ENCODE measurements around the gene SPDYE11.
A peak's percentile ranks its signal among the peaks of the same experiment; 100 is the strongest.
"Not testable (repeated sequence)": the region's sequence is repeated elsewhere in the genome, so short reads cannot be mapped to it uniquely, and the experiment has no call there.

SPDYE11 gene, protein sequence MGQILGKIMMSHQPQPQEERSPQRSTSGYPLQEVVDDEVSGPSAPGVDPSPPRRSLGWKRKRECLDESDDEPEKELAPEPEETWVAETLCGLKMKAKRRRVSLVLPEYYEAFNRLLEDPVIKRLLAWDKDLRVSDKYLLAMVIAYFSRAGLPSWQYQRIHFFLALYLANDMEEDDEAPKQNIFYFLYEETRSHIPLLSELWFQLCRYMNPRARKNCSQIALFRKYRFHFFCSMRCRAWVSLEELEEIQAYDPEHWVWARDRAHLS

DNA sequence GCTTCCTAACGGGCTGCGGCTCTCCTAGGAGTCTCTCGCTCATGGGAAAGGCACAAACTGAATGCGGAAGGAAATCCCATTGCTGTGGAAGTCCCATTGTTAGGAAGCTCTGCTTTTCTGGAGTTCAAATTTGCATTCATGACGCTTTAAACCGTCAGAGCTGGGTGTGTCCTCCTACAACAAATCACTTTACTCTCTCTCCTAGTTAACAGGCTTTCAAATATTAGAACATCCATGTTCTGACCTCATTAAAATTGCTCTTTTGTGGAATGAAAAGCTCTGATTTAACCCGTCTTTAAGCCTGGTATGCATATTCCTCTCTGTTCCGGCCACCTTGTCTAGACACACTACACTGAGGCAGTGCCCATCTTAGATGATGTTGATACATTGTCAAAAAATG is at the start of gene SPDYE11:
TSS of gene SPDYE11 (minus strand) at position 101 of the 400 bp plus-strand sequence. CDS start 1,800 bp downstream, outside the sequence.
- not testable (repeated sequence) for DNase-seq (ENCODE audit: low read depth in 2 of 2)

DNA sequence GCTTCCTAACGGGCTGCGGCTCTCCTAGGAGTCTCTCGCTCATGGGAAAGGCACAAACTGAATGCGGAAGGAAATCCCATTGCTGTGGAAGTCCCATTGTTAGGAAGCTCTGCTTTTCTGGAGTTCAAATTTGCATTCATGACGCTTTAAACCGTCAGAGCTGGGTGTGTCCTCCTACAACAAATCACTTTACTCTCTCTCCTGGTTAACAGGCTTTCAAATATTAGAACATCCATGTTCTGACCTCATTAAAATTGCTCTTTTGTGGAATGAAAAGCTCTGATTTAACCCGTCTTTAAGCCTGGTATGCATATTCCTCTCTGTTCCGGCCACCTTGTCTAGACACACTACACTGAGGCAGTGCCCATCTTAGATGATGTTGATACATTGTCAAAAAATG is 28.2 kb upstream of the SPDYE11 start, which contains the start of gene SPDYE9:
TSS of gene SPDYE9 (minus strand) at position 101 of the 400 bp plus-strand sequence. CDS start 1,800 bp downstream, outside the sequence.
- DNase-seq (ENCODE audit: low read depth in 2 of 2) = not testable (repeated sequence)

DNA sequence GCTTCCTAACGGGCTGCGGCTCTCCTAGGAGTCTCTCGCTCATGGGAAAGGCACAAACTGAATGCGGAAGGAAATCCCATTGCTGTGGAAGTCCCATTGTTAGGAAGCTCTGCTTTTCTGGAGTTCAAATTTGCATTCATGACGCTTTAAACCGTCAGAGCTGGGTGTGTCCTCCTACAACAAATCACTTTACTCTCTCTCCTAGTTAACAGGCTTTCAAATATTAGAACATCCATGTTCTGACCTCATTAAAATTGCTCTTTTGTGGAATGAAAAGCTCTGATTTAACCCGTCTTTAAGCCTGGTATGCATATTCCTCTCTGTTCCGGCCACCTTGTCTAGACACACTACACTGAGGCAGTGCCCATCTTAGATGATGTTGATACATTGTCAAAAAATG is 28.0 kb downstream of the SPDYE11 start, which contains the start of gene SPDYE8:
TSS of gene SPDYE8 (minus strand) at position 101 of the 400 bp plus-strand sequence. CDS start 1,800 bp downstream, outside the sequence.
- not testable (repeated sequence) for DNase-seq (ENCODE audit: low read depth in 2 of 2)

DNA sequence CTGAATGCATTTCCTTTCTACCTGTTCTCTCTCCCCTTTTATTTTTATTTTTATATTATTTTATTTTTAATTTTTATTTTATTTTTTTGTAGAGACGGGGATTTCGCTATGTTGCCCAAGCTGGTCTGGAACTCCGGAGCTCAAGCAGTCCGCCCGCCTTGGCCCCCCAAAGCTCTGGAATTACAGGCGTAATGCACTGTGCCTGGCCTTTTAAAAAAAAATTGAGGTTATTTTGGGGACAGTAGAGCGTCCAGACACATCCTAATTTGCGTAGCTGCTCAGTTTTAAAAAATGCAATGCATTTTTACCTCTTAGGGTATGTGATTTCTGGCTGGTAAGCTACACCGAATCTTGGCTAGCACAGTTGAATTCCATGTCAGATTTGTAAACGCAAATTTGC is 51.2 kb downstream of the SPDYE11 start:
- not testable (repeated sequence) for DNase-seq (ENCODE audit: low read depth in 2 of 2)

DNA sequence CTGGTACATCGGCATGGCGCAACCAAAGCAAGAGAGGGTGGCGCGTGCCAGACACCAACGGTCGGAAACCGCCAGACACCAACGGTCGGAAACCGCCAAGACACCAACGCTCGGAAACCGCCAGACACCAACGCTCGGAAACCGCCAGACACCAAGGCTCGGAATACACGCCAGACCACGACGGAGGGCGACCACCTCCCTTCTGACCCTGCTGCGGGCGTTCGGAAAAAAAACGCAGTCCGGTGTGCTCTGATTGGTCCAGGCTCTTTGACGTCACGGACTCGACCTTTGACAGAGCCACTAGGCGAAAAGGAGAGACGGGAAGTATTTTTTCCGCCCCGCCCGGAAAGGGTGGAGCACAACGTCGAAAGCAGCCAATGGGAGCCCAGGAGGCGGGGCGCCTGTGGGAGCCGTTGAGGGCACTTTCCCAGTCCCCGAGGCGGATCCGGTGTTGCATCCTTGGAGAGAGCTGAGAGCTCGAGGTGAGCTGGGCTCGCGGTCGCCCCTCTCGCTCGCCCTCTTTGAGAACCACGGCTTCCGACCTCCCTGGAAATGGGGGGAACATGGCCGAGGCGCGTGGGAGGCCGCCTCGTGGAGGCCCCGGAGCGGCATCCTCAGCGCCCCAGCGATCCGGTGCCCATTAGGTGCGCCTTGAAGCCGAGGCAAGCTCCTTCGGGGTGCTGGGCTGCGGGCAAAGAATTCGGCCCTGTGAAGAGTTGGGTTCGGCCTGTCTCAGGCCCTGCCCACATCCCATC is 51.8 kb downstream of the SPDYE11 start:
- DNase-seq (ENCODE audit: low read depth in 2 of 2) = peak; percentile 65 to 83

DNA sequence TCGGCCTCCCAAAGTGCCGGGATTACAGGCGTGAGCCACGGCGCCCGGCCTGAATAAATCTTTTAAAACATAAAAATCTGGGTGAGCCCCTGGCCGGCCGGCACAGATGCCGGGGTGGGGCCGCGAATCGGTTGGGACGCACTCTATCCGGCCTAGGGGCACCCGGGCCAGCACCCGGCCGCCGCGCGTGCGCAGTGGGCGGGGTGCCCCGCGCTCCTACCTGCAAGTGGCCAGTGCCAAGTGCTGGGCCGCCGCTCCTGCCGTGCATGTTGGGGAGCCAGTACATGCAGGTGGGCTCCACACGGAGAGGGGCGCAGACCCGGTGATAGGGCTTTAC is 52.4 kb downstream of the SPDYE11 start:
- peak; percentile 34 to 55 for DNase-seq (ENCODE audit: low read depth in 2 of 2)

DNA sequence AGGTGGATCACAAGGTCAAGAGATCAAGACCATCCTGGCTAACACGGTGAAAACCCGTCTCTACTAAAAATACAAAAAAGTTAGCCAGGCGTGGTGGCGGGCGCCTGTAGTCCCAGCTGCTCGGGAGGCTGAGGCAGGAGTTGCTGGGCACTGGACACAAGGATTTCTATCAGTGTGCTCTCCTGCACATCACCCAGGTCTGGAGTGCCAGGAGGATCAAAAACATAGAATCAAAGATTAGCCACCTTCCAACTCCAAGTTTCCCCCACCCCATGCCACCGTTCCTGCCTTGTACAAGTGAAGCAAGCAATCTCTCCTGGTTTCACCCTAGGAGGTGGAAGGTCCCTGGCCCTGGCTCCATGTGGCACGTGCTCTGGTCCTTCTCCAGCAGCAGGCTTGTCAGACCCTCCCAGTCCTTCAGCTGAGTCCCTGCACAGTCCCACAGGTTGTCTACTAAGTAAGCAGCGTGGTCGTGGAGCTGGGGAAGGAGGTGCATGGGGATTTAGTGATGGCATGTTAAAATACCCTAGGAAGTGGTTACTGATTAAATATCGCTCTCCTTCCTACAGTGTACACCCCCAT is 59.7 kb downstream of the SPDYE11 start:
- not testable (repeated sequence) for DNase-seq (ENCODE audit: low read depth in 2 of 2)

Measured in activated CD4-positive, alpha-beta T cell treated with anti-CD3 and anti-CD28 coated beads for 24 hours (primary cell).